GM12878 (cell line): ENCODE results near the gene OSBPL3. TPM values are rescaled to one million over a fixed set of nuclear protein-coding genes. Genes with fewer than 3 reads are reported as not detected.

ENCODE experiments used
- BMI1 ChIP-seq: fragments of 450-650 bp; IDR thresholded peaks from 2 replicates; pipeline ENCODE4 v1.6.1; 2016; ENCODE audit warnings: mild to moderate bottlenecking, moderate library complexity, borderline replicate concordance
- BRCA1 ChIP-seq: IDR thresholded peaks from 2 replicates; pipeline ENCODE4 v1.6.1; 2011; ENCODE audit warnings: low read depth, low read length, improper control_type of control experiment
- ELK1 ChIP-seq: IDR thresholded peaks from 2 replicates; pipeline ENCODE4 v1.6.1; 2012; ENCODE audit warnings: low read depth, low read length, improper control_type of control experiment
- EP300 ChIP-seq, 2 experiments: fragments of 150-350 bp in 1 of 2; IDR thresholded peaks; 2 replicates each; pipeline ENCODE4 v1.6.1; 2011 to 2012; ENCODE audit warnings: low read depth in 2 of 2, low read length in 2 of 2, borderline replicate concordance in 1 of 2, improper control_type of control experiment in 1 of 2, inconsistent platforms in 1 of 2; ENCODE audit not compliant: control insufficient read depth in 1 of 2
- FOS ChIP-seq: IDR thresholded peaks from 3 replicates; pipeline ENCODE4 v1.6.1; 2011; ENCODE audit warnings: borderline replicate concordance; ENCODE audit not compliant: insufficient read length; ENCODE audit errors: extremely low read depth
- GATAD2B ChIP-seq: fragments of 450-650 bp; conservative IDR thresholded peaks from 2 replicates; pipeline ENCODE4 v1.6.1; 2017; ENCODE audit warnings: low read depth, mild to moderate bottlenecking, moderate library complexity
- HSF1 ChIP-seq: fragments of 150-350 bp; IDR thresholded peaks from 2 replicates; pipeline ENCODE4 v1.6.1; 2014; ENCODE audit warnings: mild to moderate bottlenecking, low read depth, low read length
- POLR2A ChIP-seq: IDR thresholded peaks from 2 replicates; pipeline ENCODE4 v1.6.1; 2011; ENCODE audit warnings: low read depth, mild to moderate bottlenecking, low read length
- REST ChIP-seq: IDR thresholded peaks from 2 replicates; pipeline ENCODE4 v1.6.1; 2012; ENCODE audit warnings: mild to moderate bottlenecking, low read depth, low read length
- RFX5 ChIP-seq: IDR thresholded peaks from 2 replicates; pipeline ENCODE4 v1.6.1; 2011; ENCODE audit warnings: low read depth, low read length, improper control_type of control experiment
- SMC3 ChIP-seq: IDR thresholded peaks from 2 replicates; pipeline ENCODE4 v1.6.1; 2011; ENCODE audit warnings: low read length, improper control_type of control experiment, borderline replicate concordance
- SREBF1 ChIP-seq: IDR thresholded peaks from 2 replicates; pipeline ENCODE4 v1.6.1; 2012; ENCODE audit warnings: mild to moderate bottlenecking, low read length
- SRF ChIP-seq, 2 experiments: IDR thresholded peaks; 2 replicates each; pipeline ENCODE4 v1.6.1; 2011; ENCODE audit warnings: low read depth in 2 of 2, low read length in 2 of 2, mild to moderate bottlenecking in 1 of 2, moderate library complexity in 1 of 2
- SUZ12 ChIP-seq: fragments of 200-600 bp; sonication (generic); IDR thresholded peaks from one replicate; pipeline ENCODE4 v1.6.1; 2018; ENCODE audit warnings: antibody characterized with exemption, mild to moderate bottlenecking; ENCODE audit not compliant: unreplicated experiment
- YY1 ChIP-seq: IDR thresholded peaks from 2 replicates; pipeline ENCODE4 v1.6.1; 2011; ENCODE audit warnings: low read depth, mild to moderate bottlenecking, low read length
- ZBTB33 ChIP-seq: fragments of 450-650 bp; IDR thresholded peaks from 2 replicates; pipeline ENCODE4 v1.6.1; 2017; ENCODE audit warnings: mild to moderate bottlenecking
- ZNF592 ChIP-seq: fragments of 450-650 bp; IDR thresholded peaks from 2 replicates; pipeline ENCODE4 v1.6.1; 2017; ENCODE audit warnings: mild to moderate bottlenecking, moderate library complexity
- polyA plus RNA-seq, 11 experiments: library from polyadenylated mRNA; depleted of rRNA in 4 of 11; unstranded in 6 of 11; stranded (reverse) in 5 of 11; fragments of >200 nt; fragmentation: Nextera tagmentation in 4 of 11; fragmentation: Illumina TruSeq in 1 of 11; extraction: Ambion mirVana in 4 of 11; extraction: Trizol in 1 of 11; gene quantifications; 1 replicate in 1 of 11; 2 replicates in 10 of 11; pipeline versions ENCODE4 v1.2.1 to v1.2.3, GENCODE V29; 2011 to 2016; ENCODE audit warnings: inconsistent platforms in 2 of 11, missing spikeins in 2 of 11, low read depth in 1 of 11
- total RNA-seq, 4 experiments: library from RNA; depleted of rRNA in 3 of 4; stranded (reverse); fragments of >200 nt in 3 of 4; fragmentation: Illumina TruSeq in 1 of 4; extraction: Trizol in 1 of 4; gene quantifications; 2 replicates each; pipeline versions ENCODE4 v1.2.1 to v1.2.3, GENCODE V29; 2013 to 2021

The OSBPL3 gene
- total and polyA plus RNA-seq, 10 of the 15 experiments (the other 5 are each of a cell fraction or from before 2014, with no cell fraction given), result 6.1 to 46.6 (median 27.0) TPM

GRCh38 chr7:24819916-24820689 is 159.9 kb downstream of the OSBPL3 start (continued):
- TF ChIP-seq ELK1 (no peak), SUZ12 (no peak), POLR2A (no peak), ZNF592 (no peak), FOS (no peak), SMC3 (peak; percentile 96), RFX5 (no peak), ZBTB33 (no peak), BRCA1 (no peak), HSF1 (peak; percentile 89), SRF (IDR thresholded peaks at IDR 0.05; ENCODE audit: low read depth in 2 of 2, low read length in 2 of 2) (no peak), BMI1 (no peak), REST (no peak), YY1 (peak; percentile 83), EP300 (IDR thresholded peaks at IDR 0.05; ENCODE audit: borderline replicate concordance in 1 of 2, control insufficient read depth in 1 of 2, low read depth in 2 of 2, low read length in 2 of 2) (peak in 1 of 2 experiments; percentile 33; a peak in 1 of 4 replicates), GATAD2B (no peak), SREBF1 (no peak)
